22Rv1 (cell line): ENCODE measurements around the gene CSDE1.

Source experiments
- H3K27ac ChIP-seq: fragments of 450-650 bp; 2 replicates; pipeline ENCODE4 v1.5.1; 2017
- CTCF ChIP-seq: fragments of 450-650 bp; IDR thresholded peaks from 2 replicates; pipeline ENCODE4 v1.5.1; 2017; ENCODE audit warnings: mild to moderate bottlenecking
- ZFX ChIP-seq: fragments of 450-650 bp; IDR thresholded peaks from 2 replicates; pipeline ENCODE4 v1.6.1; 2017; ENCODE audit warnings: antibody characterized with exemption, borderline replicate concordance

The CSDE1 gene

GRCh38 chr1:114696810-114697209 is 61.0 kb downstream of the CSDE1 start:
- TF ChIP-seq CTCF (no peak), ZFX (no peak)
- H3K27ac ChIP-seq: no peak overlapping the region

- TF ChIP-seq CTCF (no peak), ZFX (no peak)
- H3K27ac ChIP-seq: no peak within 1 kb of the TSS
These were observed 62.2 kb downstream of the CSDE1 start, which contains the start of gene AMPD1 for GRCh38 chr1:114695430-114696058. Gene AMPD1 (minus strand): TSS chr1:114695546. CDS start chr1:114695471, 75 bp downstream.

- TF ChIP-seq ZFX: no peak
- no peak for TF ChIP-seq CTCF
- no peak overlapping the region for H3K27ac ChIP-seq
These were observed 63.1 kb downstream of the CSDE1 start for GRCh38 chr1:114694540-114695310.

- no peak overlapping the region for H3K27ac ChIP-seq
- no peak for TF ChIP-seq ZFX
- TF ChIP-seq CTCF: no peak
These were observed 64.8 kb downstream of the CSDE1 start for GRCh38 chr1:114692947-114693346.

GRCh38 chr1:114691061-114691460 is 66.7 kb downstream of the CSDE1 start:
- TF ChIP-seq CTCF (no peak), ZFX (no peak)
- H3K27ac ChIP-seq: no peak overlapping the region

GRCh38 chr1:114690148-114690547 is 67.6 kb downstream of the CSDE1 start:
- TF ChIP-seq ZFX (no peak), CTCF (no peak)
- no peak overlapping the region for H3K27ac ChIP-seq

GRCh38 chr1:114688526-114688925 is 69.3 kb downstream of the CSDE1 start:
- no peak overlapping the region for H3K27ac ChIP-seq
- TF ChIP-seq ZFX: no peak
- TF ChIP-seq CTCF: no peak
